ENCODE measurements around the gene RNMT.
"Not testable (repeated sequence)": the region's sequence is repeated elsewhere in the genome, so short reads cannot be mapped to it uniquely, and the experiment has no call there.

GRCh38 chr18:13695337-13695736, 31.1 kb upstream of the RNMT start:
- TF ChIP-seq CTCF (IDR thresholded peaks at IDR 0.05; ENCODE audit: insufficient read depth, low read length, poor library complexity, severe bottlenecking); EZH2phosphoT487 (conservative IDR thresholded peaks at IDR 0.05; ENCODE audit: low read length): not testable (repeated sequence)
